COLO668 (cell line): Measurements from ENCODE around the gene CD99L2.

Source experiments
- DNase-seq: peaks from one replicate; lab custom pipeline; 2025; ENCODE audit not compliant: unreplicated experiment; lab: John Stamatoyannopoulos, UW

CD99L2 gene

GRCh38 chrX:150766351-150767044, 132.0 kb downstream of the CD99L2 start:
- no peak for DNase-seq

- DNase-seq, result no peak
These were observed 132.6 kb downstream of the CD99L2 start for GRCh38 chrX:150765782-150766350.

GRCh38 chrX:150765237-150765636, 133.2 kb downstream of the CD99L2 start:
- DNase-seq, result no peak

GRCh38 chrX:150763810-150764209, 134.7 kb downstream of the CD99L2 start:
- no peak for DNase-seq

GRCh38 chrX:150763303-150763797, 135.1 kb downstream of the CD99L2 start:
- DNase-seq, result no peak

GRCh38 chrX:150762258-150763165, 136.0 kb downstream of the CD99L2 start:
- DNase-seq, result no peak

- no peak for DNase-seq
These were observed 136.7 kb downstream of the CD99L2 start for GRCh38 chrX:150761819-150762216.

GRCh38 chrX:150761176-150761818, 137.2 kb downstream of the CD99L2 start:
- DNase-seq, result no peak

GRCh38 chrX:150759568-150760416, 138.7 kb downstream of the CD99L2 start:
- DNase-seq, result no peak

- no peak for DNase-seq
These were observed 141.1 kb downstream of the CD99L2 start for GRCh38 chrX:150757371-150757770.

- DNase-seq, result no peak
These were observed 144.5 kb downstream of the CD99L2 start for GRCh38 chrX:150753968-150754367.

GRCh38 chrX:150753357-150753756, 145.1 kb downstream of the CD99L2 start:
- no peak for DNase-seq

GRCh38 chrX:150752124-150752523, 146.3 kb downstream of the CD99L2 start:
- DNase-seq, result no peak

- DNase-seq, result no peak
These were observed 162.0 kb downstream of the CD99L2 start for GRCh38 chrX:150736475-150736874.

GRCh38 chrX:150731795-150732194, 166.7 kb downstream of the CD99L2 start:
- DNase-seq, result no peak

- no peak for DNase-seq
These were observed 167.7 kb downstream of the CD99L2 start for GRCh38 chrX:150730719-150731118.

- no peak for DNase-seq
These were observed 168.5 kb downstream of the CD99L2 start for GRCh38 chrX:150729956-150730355.

- no peak for DNase-seq
These were observed 178.8 kb downstream of the CD99L2 start for GRCh38 chrX:150719621-150720020.
